ENCODE measurements around the gene PDE3A.

The PDE3A gene

DNA sequence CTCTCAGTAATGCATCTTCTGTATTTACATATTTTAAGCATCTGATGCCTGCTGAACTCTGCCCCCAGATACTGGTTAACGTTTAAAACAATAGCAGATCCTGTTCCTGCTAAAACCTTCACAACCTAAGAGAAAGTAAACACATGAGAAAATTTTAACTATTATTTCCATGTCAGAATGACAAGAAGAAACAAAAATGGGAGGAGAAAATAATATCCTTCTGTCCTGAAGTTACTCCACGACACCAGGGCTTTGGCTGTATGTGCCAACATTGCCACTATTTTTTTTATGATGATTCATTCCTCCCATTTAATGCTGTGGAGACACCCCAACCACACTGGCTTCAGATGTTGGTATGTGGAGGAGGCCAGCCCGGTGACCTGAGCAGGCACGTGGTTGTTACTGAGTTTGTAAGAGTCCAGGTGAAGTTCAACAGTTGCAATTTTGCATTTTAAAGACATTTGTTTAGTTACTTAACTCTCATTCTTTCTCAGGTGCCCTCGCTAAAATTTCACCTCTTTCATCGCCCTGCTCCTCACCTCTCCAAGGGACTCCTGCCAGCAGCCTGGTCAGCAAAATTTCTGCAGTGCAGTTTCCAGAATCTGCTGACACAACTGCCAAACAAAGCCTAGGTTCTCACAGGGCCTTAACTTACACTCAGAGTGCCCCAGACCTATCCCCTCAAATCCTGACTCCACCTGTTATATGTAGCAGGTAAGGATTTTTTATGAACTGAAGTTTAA is 261.2 kb downstream of the PDE3A start:
- Histone ChIP-seq H3K9ac (ENCODE audit: low read depth, low read length, poor library complexity) (no peak overlapping the region), H3K36me3 (replicated peaks in 1 of 2; ENCODE audit: control insufficient read depth in 2 of 2, insufficient read depth in 2 of 2, low read length in 2 of 2) (no peaks in the 10 kb centered on the region), H3K23ac (ENCODE audit: low read depth, low read length, poor library complexity) (no peak overlapping the region), H2BK12ac (ENCODE audit: low read length) (no peak overlapping the region), H2BK15ac (ENCODE audit: low read length) (no peak overlapping the region), H2AK5ac (ENCODE audit: low read depth, low read length) (no peak overlapping the region), H3K27me3 (ENCODE audit: control insufficient read depth in 3 of 3, insufficient read depth in 3 of 3, low read depth in 1 of 3, low read length in 3 of 3) (no peaks in the 10 kb centered on the region), H3K79me1 (ENCODE audit: low read depth, low read length) (no peaks in the 10 kb centered on the region), H2AFZ (ENCODE audit: low read length) (peak overlapping the region; percentile 51), H3K4ac (ENCODE audit: low read length) (no peak overlapping the region), H2BK5ac (ENCODE audit: low read length) (no peak overlapping the region), H4K8ac (ENCODE audit: low read depth, low read length) (no peak overlapping the region), H3K4me2 (ENCODE audit: insufficient read depth, low read length, poor library complexity, severe bottlenecking) (no peak overlapping the region), H4K91ac (ENCODE audit: low read depth, low read length, poor library complexity) (no peak overlapping the region), H3K14ac (ENCODE audit: low read length) (no peak overlapping the region), H3K18ac (ENCODE audit: low read length) (no peak overlapping the region), H2BK120ac (ENCODE audit: low read depth, low read length) (no peak overlapping the region), H3K4me3 (ENCODE audit: low read length in 2 of 2) (no peak overlapping the region), H3K27ac (replicated peaks; ENCODE audit: low read length) (no peak overlapping the region), H3K4me1 (ENCODE audit: control insufficient read depth in 2 of 2, insufficient read depth in 1 of 2, low read depth in 1 of 2, low read length in 2 of 2) (peaks cover 0 to 4% of the 10 kb centered on the region in 2 donors), H3K9me3 (replicated peaks in 1 of 2; ENCODE audit: control insufficient read depth in 2 of 2, insufficient read depth in 1 of 2, low read depth in 1 of 2, low read length in 2 of 2) (no peaks in the 10 kb centered on the region)
- no peak for DNase-seq (ENCODE audit: low spot score)
- no CpG with 5 or more reads among the region's 6 CpGs for WGBS, 2 donors (ENCODE audit: extremely low coverage in 2 of 2, insufficient read length in 2 of 2, insufficient replicate concordance in 1 of 2)

DNA sequence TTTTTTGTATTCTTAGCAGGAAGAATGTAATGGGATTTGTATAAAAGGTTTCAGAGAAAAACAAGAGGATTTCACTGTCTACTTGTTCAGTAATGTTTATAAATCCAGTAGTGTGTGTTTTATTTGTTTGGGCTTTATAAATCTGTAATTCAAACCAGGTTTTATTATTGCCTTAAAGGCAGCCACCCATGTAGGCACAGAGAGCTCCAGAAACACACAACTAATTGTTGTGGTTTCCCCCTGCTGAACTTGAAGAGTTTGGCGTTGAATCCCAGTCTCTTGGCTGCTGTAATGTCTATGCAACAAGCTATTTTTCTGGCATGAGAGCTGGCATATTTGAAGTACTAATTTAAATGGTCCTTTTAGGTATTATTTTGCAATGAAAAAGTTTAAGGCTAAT is 263.4 kb downstream of the PDE3A start:
- DNase-seq (ENCODE audit: low spot score) = no peak
- no peak overlapping the region for H2AFZ ChIP-seq (ENCODE audit: low read length)
- no peak overlapping the region for H3K4me2 ChIP-seq (ENCODE audit: insufficient read depth, low read length, poor library complexity, severe bottlenecking)
- no peak overlapping the region for H2BK12ac ChIP-seq (ENCODE audit: low read length)
- no peak overlapping the region for H3K4me3 ChIP-seq (ENCODE audit: low read length in 2 of 2)
- no peak overlapping the region for H2BK5ac ChIP-seq (ENCODE audit: low read length)
- no peaks in the 10 kb centered on the region for H3K79me1 ChIP-seq (ENCODE audit: low read depth, low read length)
- H3K27me3 ChIP-seq (ENCODE audit: control insufficient read depth in 3 of 3, insufficient read depth in 3 of 3, low read depth in 1 of 3, low read length in 3 of 3) = no peaks in the 10 kb centered on the region
- peaks cover 0 to 4% of the 10 kb centered on the region in 2 donors for H3K4me1 ChIP-seq (ENCODE audit: control insufficient read depth in 2 of 2, insufficient read depth in 1 of 2, low read depth in 1 of 2, low read length in 2 of 2)
- H3K14ac ChIP-seq (ENCODE audit: low read length) = no peak overlapping the region
- no peak overlapping the region for H4K91ac ChIP-seq (ENCODE audit: low read depth, low read length, poor library complexity)
- H2BK15ac ChIP-seq (ENCODE audit: low read length) = no peak overlapping the region
- H3K9me3 ChIP-seq (replicated peaks in 1 of 2; ENCODE audit: control insufficient read depth in 2 of 2, insufficient read depth in 1 of 2, low read depth in 1 of 2, low read length in 2 of 2) = no peaks in the 10 kb centered on the region
- H3K4ac ChIP-seq (ENCODE audit: low read length) = no peak overlapping the region
- no peak overlapping the region for H3K27ac ChIP-seq (replicated peaks; ENCODE audit: low read length)
- WGBS, 2 donors (ENCODE audit: extremely low coverage in 2 of 2, insufficient read length in 2 of 2, insufficient replicate concordance in 1 of 2) = no CpG with 5 or more reads among the region's 1 CpG
- H4K8ac ChIP-seq (ENCODE audit: low read depth, low read length) = no peak overlapping the region
- H2AK5ac ChIP-seq (ENCODE audit: low read depth, low read length) = no peak overlapping the region
- no peaks in the 10 kb centered on the region for H3K36me3 ChIP-seq (replicated peaks in 1 of 2; ENCODE audit: control insufficient read depth in 2 of 2, insufficient read depth in 2 of 2, low read length in 2 of 2)
- no peak overlapping the region for H3K18ac ChIP-seq (ENCODE audit: low read length)
- H2BK120ac ChIP-seq (ENCODE audit: low read depth, low read length) = no peak overlapping the region
- no peak overlapping the region for H3K9ac ChIP-seq (ENCODE audit: low read depth, low read length, poor library complexity)
- H3K23ac ChIP-seq (ENCODE audit: low read depth, low read length, poor library complexity) = no peak overlapping the region

DNA sequence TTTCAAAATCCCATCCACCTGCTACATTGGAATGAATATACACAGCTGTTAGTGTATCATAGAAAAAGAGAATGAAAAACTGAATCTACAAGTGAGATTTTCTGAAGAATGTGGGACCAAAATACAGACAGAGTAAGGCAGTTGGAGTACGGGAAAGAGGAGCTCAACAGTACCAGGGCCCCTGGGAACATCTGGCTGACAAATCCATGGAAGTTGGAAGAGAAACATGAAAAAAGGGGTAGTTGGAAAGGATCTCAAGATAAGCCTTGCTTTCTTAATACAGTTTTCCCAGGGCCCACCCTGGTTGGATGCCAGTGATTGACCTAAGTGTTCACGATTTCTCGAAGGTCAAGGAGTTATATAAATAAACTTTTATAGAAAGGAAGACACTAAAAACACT is 272.8 kb downstream of the PDE3A start:
- no CpG with 5 or more reads among the region's 3 CpGs for WGBS, 2 donors (ENCODE audit: extremely low coverage in 2 of 2, insufficient read length in 2 of 2, insufficient replicate concordance in 1 of 2)

DNA sequence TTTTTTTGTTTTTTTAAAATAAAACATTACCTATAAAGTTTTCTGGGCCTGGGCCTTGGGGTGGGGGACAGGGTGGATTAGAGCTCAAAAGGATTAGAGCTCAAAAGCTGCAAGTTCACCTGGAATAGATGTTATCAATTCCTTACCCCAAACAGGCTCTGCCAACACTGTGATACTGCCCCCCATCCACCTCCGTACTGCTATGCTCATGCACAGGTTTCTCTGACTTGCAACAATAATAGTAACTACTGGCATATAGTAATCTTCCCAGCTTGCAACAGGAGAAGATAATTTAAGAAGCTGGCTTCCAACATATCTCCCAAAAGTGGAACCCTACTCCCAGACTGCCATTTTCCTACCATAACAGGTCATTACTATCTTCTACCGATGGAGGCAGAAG is 275.5 kb downstream of the PDE3A start:
- no peak overlapping the region for H2BK5ac ChIP-seq (ENCODE audit: low read length)
- no CpG with 5 or more reads among the region's 2 CpGs for WGBS, 2 donors (ENCODE audit: extremely low coverage in 2 of 2, insufficient read length in 2 of 2, insufficient replicate concordance in 1 of 2)
- peaks cover 0 to 2% of the 10 kb centered on the region in 2 donors for H3K4me1 ChIP-seq (ENCODE audit: control insufficient read depth in 2 of 2, insufficient read depth in 1 of 2, low read depth in 1 of 2, low read length in 2 of 2)
- no peak overlapping the region for H4K91ac ChIP-seq (ENCODE audit: low read depth, low read length, poor library complexity)
- no peak overlapping the region for H3K23ac ChIP-seq (ENCODE audit: low read depth, low read length, poor library complexity)
- no peak overlapping the region for H3K4me3 ChIP-seq (ENCODE audit: low read length in 2 of 2)
- no peak overlapping the region for H2BK120ac ChIP-seq (ENCODE audit: low read depth, low read length)
- H2AFZ ChIP-seq (ENCODE audit: low read length) = no peak overlapping the region
- no peak overlapping the region for H4K8ac ChIP-seq (ENCODE audit: low read depth, low read length)
- no peak overlapping the region for H3K18ac ChIP-seq (ENCODE audit: low read length)
- no peak overlapping the region for H3K4ac ChIP-seq (ENCODE audit: low read length)
- no peak overlapping the region for H3K27ac ChIP-seq (replicated peaks; ENCODE audit: low read length)
- H2BK15ac ChIP-seq (ENCODE audit: low read length) = no peak overlapping the region
- no peak overlapping the region for H2BK12ac ChIP-seq (ENCODE audit: low read length)
- H3K27me3 ChIP-seq (ENCODE audit: control insufficient read depth in 3 of 3, insufficient read depth in 3 of 3, low read depth in 1 of 3, low read length in 3 of 3) = no peaks in the 10 kb centered on the region
- H3K14ac ChIP-seq (ENCODE audit: low read length) = no peak overlapping the region
- no peak overlapping the region for H3K9ac ChIP-seq (ENCODE audit: low read depth, low read length, poor library complexity)
- H3K9me3 ChIP-seq (replicated peaks in 1 of 2; ENCODE audit: control insufficient read depth in 2 of 2, insufficient read depth in 1 of 2, low read depth in 1 of 2, low read length in 2 of 2) = no peaks in the 10 kb centered on the region
- no peak for DNase-seq (ENCODE audit: low spot score)
- no peaks in the 10 kb centered on the region for H3K36me3 ChIP-seq (replicated peaks in 1 of 2; ENCODE audit: control insufficient read depth in 2 of 2, insufficient read depth in 2 of 2, low read length in 2 of 2)
- no peak overlapping the region for H3K4me2 ChIP-seq (ENCODE audit: insufficient read depth, low read length, poor library complexity, severe bottlenecking)
- H3K79me1 ChIP-seq (ENCODE audit: low read depth, low read length) = no peaks in the 10 kb centered on the region
- H2AK5ac ChIP-seq (ENCODE audit: low read depth, low read length) = no peak overlapping the region

More for the DNA sequence above, 272.8 kb downstream of the PDE3A start:
- Histone ChIP-seq H2BK5ac (ENCODE audit: low read length) (no peak overlapping the region), H3K9me3 (replicated peaks in 1 of 2; ENCODE audit: control insufficient read depth in 2 of 2, insufficient read depth in 1 of 2, low read depth in 1 of 2, low read length in 2 of 2) (no peaks in the 10 kb centered on the region), H2BK120ac (ENCODE audit: low read depth, low read length) (no peak overlapping the region), H3K14ac (ENCODE audit: low read length) (no peak overlapping the region), H4K91ac (ENCODE audit: low read depth, low read length, poor library complexity) (no peak overlapping the region), H3K4me2 (ENCODE audit: insufficient read depth, low read length, poor library complexity, severe bottlenecking) (no peak overlapping the region), H3K36me3 (replicated peaks in 1 of 2; ENCODE audit: control insufficient read depth in 2 of 2, insufficient read depth in 2 of 2, low read length in 2 of 2) (no peaks in the 10 kb centered on the region), H2AK5ac (ENCODE audit: low read depth, low read length) (no peak overlapping the region), H2BK12ac (ENCODE audit: low read length) (no peak overlapping the region), H4K8ac (ENCODE audit: low read depth, low read length) (no peak overlapping the region), H2AFZ (ENCODE audit: low read length) (no peak overlapping the region), H2BK15ac (ENCODE audit: low read length) (no peak overlapping the region), H3K18ac (ENCODE audit: low read length) (no peak overlapping the region), H3K27me3 (ENCODE audit: control insufficient read depth in 3 of 3, insufficient read depth in 3 of 3, low read depth in 1 of 3, low read length in 3 of 3) (no peaks in the 10 kb centered on the region), H3K79me1 (ENCODE audit: low read depth, low read length) (no peaks in the 10 kb centered on the region), H3K9ac (ENCODE audit: low read depth, low read length, poor library complexity) (no peak overlapping the region), H3K27ac (replicated peaks; ENCODE audit: low read length) (no peak overlapping the region), H3K4me1 (ENCODE audit: control insufficient read depth in 2 of 2, insufficient read depth in 1 of 2, low read depth in 1 of 2, low read length in 2 of 2) (no peaks in the 10 kb centered on the region), H3K4ac (ENCODE audit: low read length) (no peak overlapping the region), H3K4me3 (ENCODE audit: low read length in 2 of 2) (no peak overlapping the region), H3K23ac (ENCODE audit: low read depth, low read length, poor library complexity) (no peak overlapping the region)
- no peak for DNase-seq (ENCODE audit: low spot score)

Data from neuronal stem cell (in vitro differentiated cells).